Ramos (cell line): ENCODE data around the gene SH3TC2.

Experiments
- in situ Hi-C: fragments of 300-500 bp; cut with MboI; formaldehyde crosslinking; loops from one replicate; pipeline ENCODE4 v1.14.3; 2022; ENCODE audit warnings: low sequenced_read_pairs; ENCODE audit not compliant: unreplicated experiment

The SH3TC2 gene

GRCh38 chr5:149005077-149005892 lies 57.6 kb downstream of the SH3TC2 start:
- in situ Hi-C loops = no loop called here

GRCh38 chr5:149004559-149004958 lies 58.3 kb downstream of the SH3TC2 start:
- in situ Hi-C loops = no loop called here

GRCh38 chr5:149002761-149003689 lies 59.8 kb downstream of the SH3TC2 start:
- in situ Hi-C loops = no loop called here

GRCh38 chr5:149002053-149002452 lies 60.8 kb downstream of the SH3TC2 start:
- in situ Hi-C loops = no loop called here

- in situ Hi-C loops = no loop called here
Measured at GRCh38 chr5:149001162-149001561, 61.7 kb downstream of the SH3TC2 start.

- in situ Hi-C loops = no loop called here
Measured at GRCh38 chr5:148999741-149000140, 63.1 kb downstream of the SH3TC2 start.

GRCh38 chr5:148998174-148998797 lies 64.6 kb downstream of the SH3TC2 start:
- in situ Hi-C loops = no loop called here

GRCh38 chr5:148996270-148996669 lies 66.6 kb downstream of the SH3TC2 start:
- in situ Hi-C loops = no loop called here

GRCh38 chr5:148995791-148996190 lies 67.1 kb downstream of the SH3TC2 start:
- in situ Hi-C loops = no loop called here

GRCh38 chr5:148993283-148993936 lies 69.5 kb downstream of the SH3TC2 start:
- in situ Hi-C loops = no loop called here

- in situ Hi-C loops = no loop called here
Measured at GRCh38 chr5:148992265-148992664, 70.6 kb downstream of the SH3TC2 start.

- in situ Hi-C loops = no loop called here
Measured at GRCh38 chr5:148991566-148991965, 71.3 kb downstream of the SH3TC2 start.

- in situ Hi-C loops = no loop called here
Measured at GRCh38 chr5:148990817-148991216, 72.0 kb downstream of the SH3TC2 start.

- in situ Hi-C loops = no loop called here
Measured at GRCh38 chr5:148989567-148989966, 73.3 kb downstream of the SH3TC2 start.

- in situ Hi-C loops = no loop called here
Measured at GRCh38 chr5:148988328-148988727, 74.5 kb downstream of the SH3TC2 start.

- in situ Hi-C loops = no loop called here
Measured at GRCh38 chr5:148986636-148987035, 76.2 kb downstream of the SH3TC2 start.

GRCh38 chr5:148984345-148984744 lies 78.5 kb downstream of the SH3TC2 start:
- in situ Hi-C loops = no loop called here

- in situ Hi-C loops = no loop called here
Measured at GRCh38 chr5:148981353-148981752, 81.5 kb downstream of the SH3TC2 start.

GRCh38 chr5:148980731-148981130 lies 82.1 kb downstream of the SH3TC2 start:
- in situ Hi-C loops = no loop called here

GRCh38 chr5:148979083-148979723 lies 83.7 kb downstream of the SH3TC2 start:
- in situ Hi-C loops = no loop called here
